ENCODE results near the gene HABP4.

DNA sequence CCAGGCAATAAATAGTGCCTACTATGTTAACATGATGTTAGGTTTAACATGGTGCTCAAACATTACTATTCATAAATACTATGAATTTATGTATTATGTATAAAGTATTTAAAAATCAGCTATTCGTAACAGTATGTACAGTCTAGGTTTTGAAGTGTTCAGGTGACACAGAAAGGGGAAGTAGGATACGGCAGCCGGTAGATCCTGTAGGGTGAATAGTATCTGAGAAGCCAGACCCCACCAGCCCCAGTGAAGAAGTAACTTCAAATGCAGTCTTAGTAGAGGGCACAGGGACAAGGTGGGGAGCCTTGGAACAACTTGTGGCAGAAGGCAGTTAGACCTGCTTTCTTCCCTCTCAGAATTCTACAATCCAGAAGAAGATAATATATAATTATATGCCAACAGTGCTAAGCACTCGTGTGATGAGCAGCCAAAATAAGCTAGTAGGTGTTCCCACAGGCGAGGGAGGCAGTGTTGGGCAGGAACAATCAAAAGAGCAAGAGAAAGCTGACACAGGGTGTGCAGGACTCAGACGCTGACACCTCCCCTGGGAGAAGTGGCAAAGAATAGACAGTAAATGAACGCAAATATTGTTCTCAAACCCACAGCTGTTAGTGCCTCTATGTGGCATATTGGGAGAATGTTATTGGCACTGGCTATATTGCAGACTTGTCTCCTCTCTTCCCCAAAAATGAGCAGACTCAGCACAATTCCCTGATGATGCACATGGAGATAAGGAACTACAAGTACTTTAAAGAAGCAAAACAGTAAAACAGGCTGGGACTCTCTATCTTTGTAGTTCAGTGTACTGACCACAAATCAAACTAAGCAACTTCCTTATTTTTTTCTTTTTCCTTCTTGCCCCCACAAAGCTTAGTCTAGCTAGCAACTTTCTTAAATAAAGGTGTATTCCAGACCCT is 36.4 kb upstream of the HABP4 start:
- TF ChIP-seq EZH2phosphoT487 (IDR thresholded peaks at IDR 0.05; ENCODE audit: low read depth): no peak
- TF ChIP-seq, protein P1, sequence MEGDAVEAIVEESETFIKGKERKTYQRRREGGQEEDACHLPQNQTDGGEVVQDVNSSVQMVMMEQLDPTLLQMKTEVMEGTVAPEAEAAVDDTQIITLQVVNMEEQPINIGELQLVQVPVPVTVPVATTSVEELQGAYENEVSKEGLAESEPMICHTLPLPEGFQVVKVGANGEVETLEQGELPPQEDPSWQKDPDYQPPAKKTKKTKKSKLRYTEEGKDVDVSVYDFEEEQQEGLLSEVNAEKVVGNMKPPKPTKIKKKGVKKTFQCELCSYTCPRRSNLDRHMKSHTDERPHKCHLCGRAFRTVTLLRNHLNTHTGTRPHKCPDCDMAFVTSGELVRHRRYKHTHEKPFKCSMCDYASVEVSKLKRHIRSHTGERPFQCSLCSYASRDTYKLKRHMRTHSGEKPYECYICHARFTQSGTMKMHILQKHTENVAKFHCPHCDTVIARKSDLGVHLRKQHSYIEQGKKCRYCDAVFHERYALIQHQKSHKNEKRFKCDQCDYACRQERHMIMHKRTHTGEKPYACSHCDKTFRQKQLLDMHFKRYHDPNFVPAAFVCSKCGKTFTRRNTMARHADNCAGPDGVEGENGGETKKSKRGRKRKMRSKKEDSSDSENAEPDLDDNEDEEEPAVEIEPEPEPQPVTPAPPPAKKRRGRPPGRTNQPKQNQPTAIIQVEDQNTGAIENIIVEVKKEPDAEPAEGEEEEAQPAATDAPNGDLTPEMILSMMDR (IDR thresholded peaks at IDR 0.05; ENCODE audit: low read depth, low read length): no peak
